HG03045 (cell line): Measurements from ENCODE around the gene DNAJB8.

ENCODE experiments used
- ATAC-seq: cut with Tn5 transposase; IDR thresholded peaks from one replicate; pipeline ENCODE4 v1.9.1; 2021; ENCODE audit warnings: mild to moderate bottlenecking, moderate library complexity; ENCODE audit not compliant: unreplicated experiment

DNAJB8 gene

GRCh38 chr3:128413413-128414205 lies 53.1 kb downstream of the DNAJB8 start:
- ATAC-seq: no peak

- ATAC-seq: no peak
These were observed 53.7 kb downstream of the DNAJB8 start for GRCh38 chr3:128413003-128413370.
